Left colon (tissue), 2 donors: ENCODE data around the gene NEK11. TPM values are rescaled to one million over a fixed set of nuclear protein-coding genes. Genes with fewer than 3 reads are reported as not detected.

ENCODE experiments used
- ATAC-seq: fragments of 200-7000 bp; cut with Tn5 transposase; one replicate; pipeline ENCODE4 v1.9.1; 2020; ENCODE audit warnings: mild to moderate bottlenecking, moderate library complexity
- DNase-seq, 2 donors: peaks; one replicate each; pipeline ENCODE4 v3.0.0-alpha.2; 2020
- intact Hi-C, 2 donors: fragments of 100-400 bp; cut with DNase I in 1 of 2; cut with micrococcal nuclease in 1 of 2; formaldehyde crosslinking; loops; one replicate each; pipeline versions ENCODE4 v1.11.2 to v1.14.0; 2022; cut with DNase I, micrococcal nuclease
- total RNA-seq, 2 donors: library from RNA; stranded (reverse); fragmentation: NEBNext Ultra II Directional; extraction: Animal tissue kit (Norgen Biotek cat#: 25700); gene quantifications; one replicate each; pipeline ENCODE4 v1.2.1, GENCODE V29; 2021
- donor health status: DM: no; HTN: no; CAD: no.
- donor health status: DM: yes; HTN: yes; CAD: no.

NEK11 gene
- total RNA-seq, 2 donors from 2014 or later: 3.6 to 5.3 TPM

DNA sequence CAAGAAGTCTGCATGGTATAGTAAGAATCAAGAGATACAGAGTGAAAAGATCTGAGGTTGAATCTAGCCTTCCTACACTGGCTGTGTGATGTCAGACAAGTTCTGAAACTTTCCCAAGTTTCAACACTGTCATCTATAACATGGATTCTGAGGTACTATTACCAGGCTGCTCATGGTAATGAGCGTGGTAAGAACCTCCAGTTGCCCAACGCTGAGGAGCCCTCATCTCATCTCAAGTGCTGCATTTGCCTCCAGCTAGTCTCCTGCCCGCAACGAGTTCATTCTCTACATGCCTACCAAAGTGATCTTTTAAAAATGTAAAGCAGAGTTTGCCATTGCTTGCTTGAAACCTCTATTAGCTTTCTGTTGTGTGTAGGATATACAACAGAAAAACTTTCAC, 168.1 kb downstream of the NEK11 start:
- no peak for ATAC-seq
- intact Hi-C loops: no loop called here
- DNase-seq: no peak

DNA sequence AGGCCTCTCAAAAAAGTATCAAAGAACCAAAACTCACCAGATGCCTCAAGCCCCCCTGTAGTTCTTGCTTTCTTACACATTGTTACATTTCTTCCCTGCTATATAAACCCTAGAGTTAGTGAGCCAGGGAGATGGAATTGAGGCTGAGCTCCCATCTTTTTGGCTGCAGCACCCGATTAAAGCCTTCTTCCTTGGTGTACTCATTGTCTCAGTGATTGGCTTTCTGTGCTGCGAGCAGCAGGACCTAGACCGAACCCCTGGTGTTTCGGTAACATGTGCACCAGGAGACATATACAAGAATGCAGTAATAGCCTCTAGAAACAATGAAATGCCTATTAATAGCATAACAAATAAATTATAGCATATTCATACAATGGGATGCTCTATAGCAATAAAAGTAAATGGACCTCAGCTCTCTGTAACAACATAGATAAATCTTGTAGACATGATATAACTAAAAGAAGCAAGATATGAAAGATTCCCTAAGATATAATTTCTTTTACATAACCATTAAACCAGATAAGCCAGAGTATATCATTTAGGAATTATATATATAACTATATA, 174.0 kb downstream of the NEK11 start:
- DNase-seq: no peak
- ATAC-seq: no peak
- intact Hi-C loops: no loop called here

DNA sequence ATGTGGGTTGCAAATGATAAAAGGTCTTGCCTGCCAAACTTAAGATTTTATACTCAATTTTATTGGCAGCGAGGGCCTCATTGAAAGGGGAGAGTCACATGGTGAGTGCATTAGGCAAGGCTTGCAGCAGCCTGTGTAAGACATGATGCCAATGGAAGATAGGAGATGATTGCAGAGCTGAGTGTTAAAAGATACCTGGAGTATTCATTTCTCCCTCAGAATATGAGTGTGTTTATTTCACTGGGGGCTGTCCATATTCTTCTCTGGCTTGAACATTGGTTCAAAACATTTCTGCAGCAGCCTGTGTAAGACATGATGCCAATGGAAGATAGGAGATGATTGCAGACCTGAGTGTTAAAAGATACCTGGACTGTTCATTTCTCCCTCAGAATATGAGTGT, 189.7 kb downstream of the NEK11 start:
- intact Hi-C loops: no loop called here
- DNase-seq (no peak), ATAC-seq (no peak)

DNA sequence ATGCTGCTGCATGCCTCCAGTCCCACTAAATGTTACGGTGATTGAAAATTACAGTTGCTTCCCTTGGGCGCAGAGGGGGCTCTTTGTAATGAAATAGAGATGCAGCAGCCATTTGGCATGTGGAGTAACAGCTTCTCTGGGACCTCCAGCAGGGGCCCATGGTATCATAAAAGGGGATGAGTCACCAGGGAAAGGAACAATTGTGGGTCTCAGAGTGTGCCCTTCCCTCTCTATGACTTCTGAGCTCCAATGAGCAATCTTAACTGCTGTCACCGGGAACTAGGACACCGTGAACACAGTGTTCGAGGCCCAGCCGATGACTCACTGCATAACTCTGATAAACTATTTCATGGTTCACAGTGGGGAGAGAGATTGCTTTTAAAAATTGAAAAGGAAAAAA, 190.1 kb downstream of the NEK11 start:
- DNase-seq (no peak), ATAC-seq (no peak)
- intact Hi-C loops: no loop called here

DNA sequence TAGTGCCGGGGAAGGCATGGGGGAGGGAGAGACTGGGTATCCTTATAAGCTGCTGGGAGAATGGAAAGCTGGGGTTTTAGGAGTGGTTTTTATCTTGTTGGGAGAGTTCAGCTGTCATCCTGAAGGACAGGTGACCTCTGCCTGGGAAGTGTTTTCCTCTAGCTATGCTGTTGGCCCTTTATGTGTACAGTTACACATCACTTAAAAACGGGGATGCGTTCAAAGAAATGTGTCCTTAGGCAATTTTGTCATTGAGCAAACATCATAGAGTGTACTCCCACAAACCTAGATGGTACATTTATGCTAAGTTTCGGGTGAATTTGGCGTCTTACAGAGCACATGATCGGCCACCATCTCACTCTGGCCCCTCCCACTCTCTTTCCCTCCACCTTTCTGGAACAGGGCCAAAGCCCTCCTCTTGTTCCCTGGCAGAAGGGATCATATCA, 190.6 kb downstream of the NEK11 start:
- DNase-seq: no peak
- intact Hi-C loops: no loop called here
- no peak for ATAC-seq

DNA sequence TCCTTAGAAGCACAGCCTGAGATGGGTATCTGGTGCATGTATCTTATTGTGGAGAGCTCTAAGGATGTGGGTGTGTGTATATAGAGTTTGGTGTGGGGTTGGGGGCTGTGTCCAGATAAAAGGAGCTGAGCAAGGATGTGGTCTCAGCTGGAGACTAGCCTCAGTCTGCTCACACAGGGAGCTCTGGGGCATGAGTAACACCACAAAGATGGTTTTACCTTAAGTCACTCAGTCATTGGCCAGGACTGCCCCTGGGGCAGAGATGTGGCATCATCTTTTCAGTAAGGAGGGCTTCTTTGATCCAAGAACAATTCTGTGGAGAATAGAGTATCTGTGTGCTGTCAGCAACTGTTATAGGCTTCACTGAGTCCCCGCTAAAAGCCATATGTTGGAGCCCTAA, 191.5 kb downstream of the NEK11 start:
- ATAC-seq: no peak
- DNase-seq: no peak
- intact Hi-C loops: no loop called here

DNA sequence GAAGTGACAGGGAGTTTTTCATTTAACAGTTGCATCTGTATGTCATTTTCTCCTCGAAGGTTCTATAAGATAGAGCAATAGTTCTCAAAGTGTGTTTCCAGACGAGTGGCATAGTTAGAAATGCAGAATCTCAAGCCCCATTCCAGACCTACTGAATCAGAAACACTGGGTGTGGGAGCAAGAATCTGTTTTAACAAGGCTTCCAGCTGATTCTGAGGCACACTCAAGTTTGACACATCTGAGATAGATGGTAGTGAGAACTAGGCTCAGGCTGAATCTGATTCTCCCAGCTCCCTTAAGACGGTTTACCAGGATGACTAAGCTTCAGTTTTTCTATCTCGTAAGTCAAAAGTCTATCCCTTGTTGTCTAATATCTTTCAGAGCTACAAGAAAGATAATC, 195.1 kb downstream of the NEK11 start:
- no peak for ATAC-seq
- intact Hi-C loops: no loop called here
- DNase-seq: no peak

DNA sequence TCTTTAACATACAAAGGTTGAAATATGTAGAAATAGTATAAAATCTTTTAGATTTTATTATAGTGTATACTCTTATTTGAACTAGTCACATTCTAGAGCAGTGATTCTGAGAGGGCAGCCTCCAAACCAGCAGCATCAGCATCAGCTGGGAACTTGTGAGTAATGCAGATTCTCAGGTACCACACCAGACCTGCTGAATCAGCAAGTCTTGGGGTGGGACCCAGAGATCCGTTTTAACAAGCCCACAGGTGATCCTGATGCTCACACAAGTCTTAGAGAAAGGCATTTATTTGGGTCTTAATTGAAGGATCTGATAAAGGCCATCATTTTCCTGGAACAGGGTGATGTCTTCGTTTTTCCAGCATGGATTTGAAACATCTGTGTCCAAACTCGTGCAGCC, 195.9 kb downstream of the NEK11 start:
- DNase-seq (no peak), ATAC-seq (no peak)
- intact Hi-C loops: no loop called here

DNA sequence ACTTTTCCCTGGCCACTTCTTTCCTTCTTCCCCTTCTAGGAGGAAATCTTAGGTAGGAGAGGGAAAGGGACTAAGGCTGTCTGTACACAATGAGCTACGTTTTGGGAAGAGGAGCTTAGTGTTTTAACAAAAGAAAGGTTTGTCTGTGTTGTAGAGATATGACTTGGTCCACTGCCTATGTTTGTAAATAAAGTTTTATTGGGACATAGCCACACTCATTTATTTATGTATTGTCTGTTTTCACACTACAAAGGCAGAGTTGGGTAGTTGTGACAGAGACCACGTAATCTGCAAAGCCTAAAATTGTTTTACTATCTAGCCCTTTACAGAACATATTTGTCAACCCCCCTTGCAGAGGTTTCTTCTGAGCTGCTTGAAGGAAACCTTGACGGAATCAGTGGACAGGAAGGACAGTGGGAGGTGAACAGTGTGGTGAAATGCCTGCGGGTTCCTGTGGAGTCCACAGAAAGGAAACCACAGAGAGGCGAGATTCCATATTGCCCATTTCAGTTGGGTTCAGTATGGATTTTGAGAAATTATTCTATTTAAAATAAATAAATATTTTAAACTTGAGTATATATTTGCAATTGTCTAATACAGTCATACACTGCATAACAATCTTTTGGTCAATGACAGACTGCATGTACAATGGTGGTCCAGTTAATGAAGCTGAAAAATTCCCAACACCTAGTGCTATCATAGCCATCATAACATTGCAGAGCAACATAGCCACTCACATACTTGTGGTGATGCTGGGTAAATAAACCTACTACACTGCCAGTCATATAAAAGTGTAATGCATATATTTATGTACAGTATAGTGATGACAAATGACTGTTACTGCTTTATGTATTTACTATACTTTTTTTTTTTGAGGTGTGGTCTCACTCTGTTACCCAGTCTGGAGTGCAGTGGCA, 197.0 kb downstream of the NEK11 start:
- ATAC-seq (no peak), DNase-seq (no peak)
- intact Hi-C loops: no loop called here

DNA sequence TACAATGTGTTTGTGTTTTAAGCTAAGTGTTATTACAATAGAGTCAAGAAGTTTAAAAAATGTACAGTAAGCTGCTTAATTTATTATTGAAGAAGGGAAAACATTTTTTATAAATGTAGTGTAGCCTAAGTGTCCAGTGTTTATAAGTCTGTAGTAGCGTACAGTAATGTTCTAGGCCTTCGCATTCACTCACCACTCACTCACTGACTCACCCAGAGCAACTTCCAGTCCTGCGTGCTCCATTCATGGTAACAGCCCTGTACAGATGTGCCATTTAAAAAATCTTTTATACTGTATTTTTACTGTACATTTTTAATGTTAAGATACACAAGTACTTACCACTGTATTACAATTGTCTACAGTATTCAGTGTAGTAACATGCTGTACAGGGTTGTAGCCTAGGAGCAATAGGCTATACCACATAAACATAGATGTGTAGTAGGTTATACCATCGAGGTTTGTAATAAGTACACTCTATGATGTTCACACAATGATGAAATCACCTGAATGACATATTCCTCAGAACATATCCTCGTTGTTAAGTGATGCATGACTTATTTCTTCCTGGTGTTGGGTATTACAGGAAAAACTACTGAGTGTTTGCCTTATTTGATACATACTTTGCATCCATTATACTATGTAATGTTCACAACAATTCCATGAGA, 198.3 kb downstream of the NEK11 start:
- no peak for ATAC-seq
- intact Hi-C loops: no loop called here

DNA sequence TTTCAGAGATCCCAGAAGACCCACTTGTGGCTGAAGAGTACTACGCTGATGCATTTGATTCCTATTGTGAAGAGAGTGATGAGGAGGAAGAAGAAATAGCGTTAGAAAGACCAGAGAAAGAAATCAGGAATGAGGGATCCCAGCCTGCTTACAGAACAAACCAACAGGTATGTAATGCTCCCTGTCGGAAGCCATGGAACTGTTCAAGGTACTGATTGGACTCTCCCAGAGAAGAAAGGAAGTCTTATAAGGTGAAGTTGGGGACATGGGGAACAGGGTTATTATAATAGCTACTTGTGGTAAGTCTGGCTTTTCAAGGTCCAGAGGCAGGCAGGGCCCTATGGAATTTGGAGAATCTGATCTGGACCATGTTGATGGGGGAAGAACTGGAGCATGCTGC, 201.8 kb downstream of the NEK11 start:
- intact Hi-C loops: no loop called here
- DNase-seq (no peak), ATAC-seq (no peak)

More for the DNA sequence above, 198.3 kb downstream of the NEK11 start:
- no peak for DNase-seq

DNA sequence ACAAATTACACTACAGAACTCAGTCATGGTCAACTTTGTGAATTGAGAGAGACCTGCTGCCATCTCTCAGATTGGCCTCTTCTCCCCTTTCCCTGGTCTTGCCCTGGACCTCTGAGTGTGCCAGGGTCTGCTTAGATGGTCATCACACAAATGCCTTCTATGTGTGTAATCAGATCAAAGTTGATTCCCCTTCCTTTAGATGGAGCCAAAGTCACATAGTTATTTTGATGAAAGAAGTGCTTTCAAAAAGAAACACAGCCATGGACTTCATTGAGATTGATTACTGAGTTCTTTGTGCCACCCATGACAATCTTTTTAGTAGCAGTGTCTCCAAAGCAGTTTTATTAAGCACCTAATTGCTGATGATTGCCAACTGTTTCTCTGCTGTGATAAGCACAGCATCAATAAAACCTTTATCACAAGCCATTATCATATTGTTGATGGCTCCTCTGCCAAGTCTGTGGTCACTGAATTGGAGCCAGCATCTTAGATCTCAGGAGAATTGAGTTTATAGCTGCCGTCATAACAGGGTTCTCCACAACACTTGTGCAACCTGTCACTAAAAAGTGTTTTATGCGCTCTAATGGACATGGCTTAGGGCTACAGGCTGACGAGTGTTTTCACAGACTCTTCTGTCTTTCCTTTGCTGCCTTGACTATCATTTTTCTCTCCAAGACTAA, 205.2 kb downstream of the NEK11 start:
- ATAC-seq (no peak), DNase-seq (no peak)
- intact Hi-C loops: no loop called here

DNA sequence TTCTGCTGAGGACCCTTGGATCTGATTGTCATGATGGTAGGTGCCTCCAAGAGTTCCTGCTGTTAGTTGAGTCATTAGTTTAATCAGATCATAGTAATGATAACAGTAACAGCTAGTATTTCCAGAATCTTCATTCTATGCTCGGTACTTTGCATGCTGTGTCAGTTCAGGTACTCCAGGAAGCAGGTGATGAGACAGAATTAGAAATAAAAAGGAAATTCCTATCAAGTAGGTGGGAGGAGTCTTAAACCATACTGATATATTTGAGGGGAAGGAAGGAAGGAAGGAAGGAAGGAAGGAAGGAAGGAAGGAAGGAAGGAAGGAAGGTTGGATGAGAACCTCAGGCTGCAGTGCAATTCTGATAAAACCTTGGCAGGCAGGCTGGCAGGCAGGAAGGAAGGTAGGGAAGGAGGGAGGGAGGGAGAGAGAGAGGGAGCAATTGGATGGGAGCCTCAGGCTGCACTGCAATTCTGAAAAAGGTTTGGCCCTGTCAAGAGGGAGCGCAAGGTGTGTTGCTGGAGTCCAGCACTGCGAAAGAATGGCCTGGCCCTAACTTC, 206.1 kb downstream of the NEK11 start:
- DNase-seq: no peak
- intact Hi-C loops: no loop called here
- no peak for ATAC-seq

DNA sequence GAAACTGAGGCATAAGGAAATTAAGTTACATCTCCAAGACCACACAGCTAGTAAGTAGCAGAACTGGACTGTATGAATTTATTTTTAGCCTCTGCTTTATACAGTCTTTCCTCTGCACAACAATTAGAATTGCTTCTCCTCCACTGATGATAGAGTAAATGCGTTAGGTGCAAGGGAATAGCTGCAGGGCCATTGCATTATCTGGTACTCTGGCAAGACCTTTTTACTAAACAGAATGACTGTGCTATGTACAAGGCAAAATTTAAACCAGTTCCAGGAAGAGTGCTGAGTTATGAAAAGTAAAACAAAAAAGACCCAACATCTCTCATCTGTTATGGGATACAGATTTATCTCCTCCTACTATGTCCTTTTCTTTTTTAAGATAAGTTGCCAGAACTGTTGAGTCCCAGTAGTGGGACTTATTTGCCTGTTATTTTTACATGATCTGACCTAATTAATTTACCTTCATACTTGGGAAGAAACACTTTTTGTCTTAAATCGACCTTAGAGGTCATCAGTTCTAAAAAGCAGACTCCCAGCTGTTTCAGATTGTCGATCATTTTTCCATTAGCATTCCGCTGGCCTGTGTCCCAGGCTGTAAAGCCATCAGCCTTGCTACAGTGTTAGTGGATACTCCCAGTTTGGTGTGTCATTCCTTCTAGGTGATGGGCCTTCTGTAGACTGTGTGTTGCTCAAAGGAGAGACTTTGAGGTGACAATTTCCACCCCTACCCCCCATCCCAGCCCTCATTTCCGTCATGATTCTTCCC, 207.4 kb downstream of the NEK11 start:
- ATAC-seq (no peak), DNase-seq (no peak)
- intact Hi-C loops: no loop called here

DNA sequence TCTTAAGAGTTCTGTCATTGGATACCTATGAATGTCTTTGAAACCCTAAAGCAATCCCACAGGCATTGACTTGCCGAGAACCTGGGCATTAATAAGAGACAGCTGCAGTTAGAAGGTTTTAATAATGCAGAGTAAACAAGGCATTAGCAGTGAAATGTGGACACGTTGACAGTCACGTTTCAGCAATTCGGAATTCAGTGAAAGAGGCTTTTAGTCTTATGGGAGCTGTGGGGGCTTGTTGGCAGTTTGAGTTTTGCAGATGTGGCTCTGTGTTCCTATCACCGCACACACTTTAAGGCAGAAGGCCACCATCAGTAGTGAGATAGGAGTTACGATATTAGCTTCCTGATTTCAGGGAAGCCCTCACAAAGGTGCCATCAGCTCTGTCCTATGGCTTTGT, 209.7 kb downstream of the NEK11 start:
- intact Hi-C loops: no loop called here
- DNase-seq (no peak), ATAC-seq (no peak)

DNA sequence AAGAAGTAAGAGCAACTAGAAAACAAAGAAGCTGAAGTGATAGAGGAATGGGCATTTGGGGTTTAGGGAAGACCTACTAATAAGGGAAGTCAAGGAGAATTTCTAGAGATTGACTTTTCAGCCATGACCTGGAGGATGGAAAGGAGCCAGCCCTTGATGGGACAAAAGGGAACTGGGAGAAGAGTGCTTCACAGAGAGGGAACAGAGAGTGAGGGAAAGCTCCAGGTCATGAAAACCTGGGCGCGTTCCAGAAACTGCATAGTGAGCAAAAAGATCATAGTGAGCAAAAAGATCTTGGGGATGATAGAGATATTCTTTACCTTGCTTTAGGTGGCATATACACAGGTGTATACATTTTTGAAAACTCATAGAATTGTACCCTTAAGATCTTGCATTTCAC, 211.8 kb downstream of the NEK11 start:
- no peak for DNase-seq
- no peak for ATAC-seq
- intact Hi-C loops: no loop called here

DNA sequence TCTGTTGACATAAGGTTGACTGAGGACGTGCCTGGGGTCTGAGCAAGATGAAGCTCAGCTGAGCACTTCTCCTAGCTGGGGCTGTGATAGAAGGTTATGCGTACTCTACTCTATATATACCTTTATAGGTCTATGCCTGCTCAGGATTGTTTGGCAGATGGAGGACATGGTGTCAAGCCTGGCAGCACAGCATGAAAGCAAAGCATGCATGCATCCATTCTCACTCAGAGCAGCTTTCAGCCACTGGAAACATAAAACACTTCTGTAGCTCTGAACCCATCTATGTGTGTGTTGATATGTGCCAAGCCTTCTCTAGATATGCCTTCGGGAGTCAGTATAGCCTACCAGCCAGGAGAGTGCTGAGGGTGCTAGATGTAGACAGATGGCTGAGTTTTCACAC, 212.6 kb downstream of the NEK11 start:
- ATAC-seq: no peak
- intact Hi-C loops: no loop called here
- no peak for DNase-seq

DNA sequence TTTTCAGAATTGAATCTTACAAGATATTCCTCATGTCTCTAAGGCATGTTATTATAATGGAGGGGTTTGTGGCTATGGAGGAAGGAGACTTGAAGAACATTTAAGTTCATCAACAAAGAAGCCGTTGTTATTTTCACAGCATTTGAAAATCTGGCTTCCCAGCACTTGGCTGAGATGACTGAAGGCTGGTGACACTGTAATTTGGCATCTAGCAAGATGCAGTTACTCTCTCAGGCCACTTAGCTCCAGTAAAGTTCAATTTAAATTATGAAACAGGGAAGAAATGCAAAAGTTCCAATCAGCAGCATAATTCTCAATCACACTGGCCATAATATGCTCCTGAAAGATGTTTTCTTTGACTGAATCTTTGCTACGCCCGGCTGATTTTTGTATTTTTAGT, 215.5 kb downstream of the NEK11 start:
- intact Hi-C loops: no loop called here
- DNase-seq (no peak), ATAC-seq (no peak)

DNA sequence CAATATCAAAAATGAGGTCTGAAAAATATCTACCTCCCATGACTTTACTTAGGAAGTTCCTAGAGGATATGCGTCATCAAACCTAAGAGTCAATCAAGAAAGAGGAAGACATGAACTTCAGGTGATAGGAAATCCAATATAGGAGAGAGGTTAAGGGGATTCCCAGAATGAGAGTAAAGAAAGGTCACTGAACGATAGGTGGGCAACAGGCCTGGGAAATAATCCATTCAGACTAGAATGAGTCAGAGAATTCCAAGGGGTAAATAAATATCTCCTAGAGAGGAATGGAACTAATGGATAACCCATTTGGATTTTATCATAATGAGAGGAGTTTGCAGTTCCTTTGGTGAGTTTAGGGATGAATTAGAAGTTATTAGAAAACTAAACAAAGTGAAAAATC, 223.8 kb downstream of the NEK11 start:
- no peak for ATAC-seq
- intact Hi-C loops: no loop called here

More for the DNA sequence above, 223.8 kb downstream of the NEK11 start:
- DNase-seq: no peak
